Tibial nerve (tissue), 4 donors: ENCODE results near the gene AIFM1.

Experiments
- EP300 ChIP-seq, 2 donors: sonication (generic); formaldehyde crosslinking; IDR thresholded peaks; one replicate each; pipeline ENCODE4 v1.6.1; 2017; ENCODE audit warnings: antibody characterized with exemption in 2 of 2, mild to moderate bottlenecking in 1 of 2
- POLR2A ChIP-seq, 2 donors: fragments of 450-650 bp; IDR thresholded peaks; one replicate each; pipeline ENCODE4 v1.6.1; 2017; ENCODE audit warnings: antibody characterized with exemption in 2 of 2, mild to moderate bottlenecking in 2 of 2, moderate library complexity in 2 of 2
- TF ChIP-seq, protein P1 (sequence below), 5 experiments: fragments of 200-600 bp in 3 of 5; fragments of 450-650 bp in 2 of 5; sonication (generic) in 3 of 5; IDR thresholded peaks; one replicate each; pipeline ENCODE4 v1.5.1; 2016 to 2019; ENCODE audit warnings: antibody characterized with exemption in 5 of 5, mild to moderate bottlenecking in 3 of 5, moderate library complexity in 2 of 5

- TF ChIP-seq, protein P1, sequence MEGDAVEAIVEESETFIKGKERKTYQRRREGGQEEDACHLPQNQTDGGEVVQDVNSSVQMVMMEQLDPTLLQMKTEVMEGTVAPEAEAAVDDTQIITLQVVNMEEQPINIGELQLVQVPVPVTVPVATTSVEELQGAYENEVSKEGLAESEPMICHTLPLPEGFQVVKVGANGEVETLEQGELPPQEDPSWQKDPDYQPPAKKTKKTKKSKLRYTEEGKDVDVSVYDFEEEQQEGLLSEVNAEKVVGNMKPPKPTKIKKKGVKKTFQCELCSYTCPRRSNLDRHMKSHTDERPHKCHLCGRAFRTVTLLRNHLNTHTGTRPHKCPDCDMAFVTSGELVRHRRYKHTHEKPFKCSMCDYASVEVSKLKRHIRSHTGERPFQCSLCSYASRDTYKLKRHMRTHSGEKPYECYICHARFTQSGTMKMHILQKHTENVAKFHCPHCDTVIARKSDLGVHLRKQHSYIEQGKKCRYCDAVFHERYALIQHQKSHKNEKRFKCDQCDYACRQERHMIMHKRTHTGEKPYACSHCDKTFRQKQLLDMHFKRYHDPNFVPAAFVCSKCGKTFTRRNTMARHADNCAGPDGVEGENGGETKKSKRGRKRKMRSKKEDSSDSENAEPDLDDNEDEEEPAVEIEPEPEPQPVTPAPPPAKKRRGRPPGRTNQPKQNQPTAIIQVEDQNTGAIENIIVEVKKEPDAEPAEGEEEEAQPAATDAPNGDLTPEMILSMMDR (IDR thresholded peaks at IDR 0.05), result peak in 2 of 5 experiments; percentile 30 to 44
- TF ChIP-seq POLR2A (IDR thresholded peaks at IDR 0.05), result peak; percentile 52 to 79
- peak in 1 of 2 donors; percentile 76 for TF ChIP-seq EP300 (IDR thresholded peaks at IDR 0.05)
Measured at GRCh38 chrX:130165703-130166502, at the start of gene AIFM1.
